Measurements from ENCODE around the gene TAF8.

DNA sequence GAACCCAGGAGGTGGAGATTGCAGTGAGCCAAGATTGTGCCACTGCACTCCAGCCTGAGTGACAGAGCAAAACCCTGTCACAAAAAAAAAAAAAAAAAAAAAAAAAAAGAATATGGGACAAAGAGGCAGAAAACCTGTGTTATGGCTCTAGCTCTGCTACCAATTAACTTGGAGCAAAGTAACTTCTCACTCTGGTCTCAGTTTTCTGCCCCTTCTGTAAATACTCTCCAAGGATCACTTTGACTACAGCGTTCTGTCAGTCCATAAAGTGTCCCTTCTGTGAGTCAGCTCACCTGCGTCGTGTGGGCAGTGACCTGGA, 67.5 kb downstream of the TAF8 start:
- TF ChIP-seq, protein P1, sequence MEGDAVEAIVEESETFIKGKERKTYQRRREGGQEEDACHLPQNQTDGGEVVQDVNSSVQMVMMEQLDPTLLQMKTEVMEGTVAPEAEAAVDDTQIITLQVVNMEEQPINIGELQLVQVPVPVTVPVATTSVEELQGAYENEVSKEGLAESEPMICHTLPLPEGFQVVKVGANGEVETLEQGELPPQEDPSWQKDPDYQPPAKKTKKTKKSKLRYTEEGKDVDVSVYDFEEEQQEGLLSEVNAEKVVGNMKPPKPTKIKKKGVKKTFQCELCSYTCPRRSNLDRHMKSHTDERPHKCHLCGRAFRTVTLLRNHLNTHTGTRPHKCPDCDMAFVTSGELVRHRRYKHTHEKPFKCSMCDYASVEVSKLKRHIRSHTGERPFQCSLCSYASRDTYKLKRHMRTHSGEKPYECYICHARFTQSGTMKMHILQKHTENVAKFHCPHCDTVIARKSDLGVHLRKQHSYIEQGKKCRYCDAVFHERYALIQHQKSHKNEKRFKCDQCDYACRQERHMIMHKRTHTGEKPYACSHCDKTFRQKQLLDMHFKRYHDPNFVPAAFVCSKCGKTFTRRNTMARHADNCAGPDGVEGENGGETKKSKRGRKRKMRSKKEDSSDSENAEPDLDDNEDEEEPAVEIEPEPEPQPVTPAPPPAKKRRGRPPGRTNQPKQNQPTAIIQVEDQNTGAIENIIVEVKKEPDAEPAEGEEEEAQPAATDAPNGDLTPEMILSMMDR (conservative IDR thresholded peaks at IDR 0.05 in 1 of 2, IDR thresholded peaks at IDR 0.05 in 1 of 2; ENCODE audit: extremely low read depth in 1 of 2, insufficient read depth in 1 of 2, low read depth in 1 of 2, low read length in 2 of 2) = no peak
- no peak for TF ChIP-seq EZH2 (IDR thresholded peaks at IDR 0.05; ENCODE audit: borderline replicate concordance, low read length)

All from mammary epithelial cell (primary cell).